GM12873 (cell line): ENCODE data around the gene PLCB4.

Experiments
- CTCF ChIP-seq: IDR thresholded peaks from 2 replicates; pipeline ENCODE4 v1.5.1; 2012; ENCODE audit warnings: low read depth, mild to moderate bottlenecking, moderate library complexity, low read length, control low read depth; ENCODE audit not compliant: insufficient read depth; ENCODE audit errors: missing control alignments

Gene PLCB4

GRCh38 chr20:9040863-9041524 is 27.9 kb upstream of the PLCB4 start:
- TF ChIP-seq CTCF = no peak

- TF ChIP-seq CTCF = no peak
These were observed 25.5 kb upstream of the PLCB4 start for GRCh38 chr20:9043364-9043763.

GRCh38 chr20:9051508-9051907 is 17.4 kb upstream of the PLCB4 start:
- TF ChIP-seq CTCF = no peak

GRCh38 chr20:9052136-9052535 is 16.8 kb upstream of the PLCB4 start:
- TF ChIP-seq CTCF = no peak

- no peak for TF ChIP-seq CTCF
These were observed 15.8 kb upstream of the PLCB4 start for GRCh38 chr20:9053108-9053507.

- TF ChIP-seq CTCF = no peak
These were observed 14.7 kb upstream of the PLCB4 start for GRCh38 chr20:9054176-9054575.

- TF ChIP-seq CTCF = no peak
These were observed 9.0 kb upstream of the PLCB4 start for GRCh38 chr20:9059931-9060330.
